Peyer's patch (tissue), 4 donors: ENCODE measurements around the gene ZNF701. TPM values are rescaled to one million over a fixed set of nuclear protein-coding genes. Genes with fewer than 3 reads are reported as not detected.
"Not testable (repeated sequence)": the region's sequence is repeated elsewhere in the genome, so short reads cannot be mapped to it uniquely, and the experiment has no call there.

ENCODE experiments used
- DNase-seq, 3 donors: peaks; one replicate each; pipeline ENCODE4 v3.0.0-alpha.2; 2017 to 2019
- H3K27ac ChIP-seq, 4 donors: fragments of 200-600 bp; sonication (generic); one replicate each; pipeline ENCODE4 v1.5.1; 2016 to 2019
- H3K27me3 ChIP-seq, 2 donors: fragments of 200-600 bp; sonication (generic); one replicate each; pipeline ENCODE4 v1.5.1; 2019
- H3K36me3 ChIP-seq, 3 donors: fragments of 200-600 bp; sonication (generic); one replicate each; pipeline ENCODE4 v1.5.1; 2016 to 2019
- H3K4me1 ChIP-seq, 4 donors: fragments of 200-600 bp; sonication (generic); one replicate each; pipeline ENCODE4 v1.5.1; 2016 to 2019
- H3K4me3 ChIP-seq, 4 donors: fragments of 200-600 bp; sonication (generic); 1 replicate in 3 of 4; 2 replicates in 1 of 4; pipeline ENCODE4 v1.5.1; 2016 to 2019; ENCODE audit warnings: mild to moderate bottlenecking in 1 of 4
- H3K9me3 ChIP-seq, 4 donors: fragments of 200-600 bp; sonication (generic); one replicate each; pipeline ENCODE4 v1.5.1; 2016 to 2019; ENCODE audit warnings: mild to moderate bottlenecking in 1 of 4
- POLR2A ChIP-seq, 2 donors: fragments of 450-650 bp; IDR thresholded peaks; one replicate each; pipeline ENCODE4 v1.5.1; 2017; ENCODE audit warnings: antibody characterized with exemption in 2 of 2, mild to moderate bottlenecking in 2 of 2, moderate library complexity in 2 of 2
- small RNA-seq, 2 donors: library from RNA; depleted of rRNA; stranded (forward); fragments of <200 nt; gene quantifications; one replicate each; pipeline ENCODE3, GENCODE V24; 2016
- total RNA-seq, 4 donors: library from RNA; depleted of rRNA; stranded (reverse); fragments of >200 nt; gene quantifications; one replicate each; pipeline ENCODE4 v1.1.0, GENCODE V29; 2016
- TF ChIP-seq, protein P1 (sequence below), 6 experiments: fragments of 450-650 bp in 4 of 6; fragments of 200-600 bp in 2 of 6; sonication (generic) in 1 of 6; IDR thresholded peaks; one replicate each; pipeline ENCODE4 v1.5.1; 2017 to 2019; ENCODE audit warnings: antibody characterized with exemption in 6 of 6, mild to moderate bottlenecking in 3 of 6, moderate library complexity in 1 of 6

ZNF701 gene
- total RNA-seq, 4 donors from 2014 or later, result 21.0 to 36.7 (median 34.7) TPM

DNA sequence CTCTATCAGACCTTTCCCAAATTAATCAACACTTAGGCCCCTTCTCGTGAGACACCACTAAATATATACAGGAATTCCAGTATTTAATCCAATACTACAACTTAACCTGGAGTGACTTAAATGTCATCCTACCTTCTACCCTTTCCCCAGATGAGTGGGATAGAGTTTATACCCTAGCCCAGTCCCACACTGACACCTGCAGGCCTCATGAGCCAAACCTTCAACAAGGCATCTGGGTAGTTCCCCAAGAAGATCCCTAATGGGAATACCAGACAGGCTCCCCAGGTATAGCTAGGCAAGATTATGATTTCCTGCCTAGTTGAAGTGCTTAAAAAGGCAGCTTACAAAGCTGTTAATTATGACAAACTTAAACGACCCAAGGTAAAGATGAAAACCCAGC, 52.2 kb downstream of the ZNF701 start:
- Histone ChIP-seq H3K9me3 (peaks cover 0 to 14% (median 2%) of the 10 kb centered on the region in 4 donors), H3K27ac (no peak overlapping the region), H3K36me3 (peaks cover 0 to 91% (median 0%) of the 10 kb centered on the region in 3 donors), H3K27me3 (no peaks in the 10 kb centered on the region), H3K4me1 (no peaks in the 10 kb centered on the region), H3K4me3 (no peak overlapping the region)
- DNase-seq, result no peak
- TF ChIP-seq, protein P1, sequence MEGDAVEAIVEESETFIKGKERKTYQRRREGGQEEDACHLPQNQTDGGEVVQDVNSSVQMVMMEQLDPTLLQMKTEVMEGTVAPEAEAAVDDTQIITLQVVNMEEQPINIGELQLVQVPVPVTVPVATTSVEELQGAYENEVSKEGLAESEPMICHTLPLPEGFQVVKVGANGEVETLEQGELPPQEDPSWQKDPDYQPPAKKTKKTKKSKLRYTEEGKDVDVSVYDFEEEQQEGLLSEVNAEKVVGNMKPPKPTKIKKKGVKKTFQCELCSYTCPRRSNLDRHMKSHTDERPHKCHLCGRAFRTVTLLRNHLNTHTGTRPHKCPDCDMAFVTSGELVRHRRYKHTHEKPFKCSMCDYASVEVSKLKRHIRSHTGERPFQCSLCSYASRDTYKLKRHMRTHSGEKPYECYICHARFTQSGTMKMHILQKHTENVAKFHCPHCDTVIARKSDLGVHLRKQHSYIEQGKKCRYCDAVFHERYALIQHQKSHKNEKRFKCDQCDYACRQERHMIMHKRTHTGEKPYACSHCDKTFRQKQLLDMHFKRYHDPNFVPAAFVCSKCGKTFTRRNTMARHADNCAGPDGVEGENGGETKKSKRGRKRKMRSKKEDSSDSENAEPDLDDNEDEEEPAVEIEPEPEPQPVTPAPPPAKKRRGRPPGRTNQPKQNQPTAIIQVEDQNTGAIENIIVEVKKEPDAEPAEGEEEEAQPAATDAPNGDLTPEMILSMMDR (IDR thresholded peaks at IDR 0.05), result peak in 1 of 6 experiments; percentile 17
- no peak for TF ChIP-seq POLR2A (IDR thresholded peaks at IDR 0.05)

DNA sequence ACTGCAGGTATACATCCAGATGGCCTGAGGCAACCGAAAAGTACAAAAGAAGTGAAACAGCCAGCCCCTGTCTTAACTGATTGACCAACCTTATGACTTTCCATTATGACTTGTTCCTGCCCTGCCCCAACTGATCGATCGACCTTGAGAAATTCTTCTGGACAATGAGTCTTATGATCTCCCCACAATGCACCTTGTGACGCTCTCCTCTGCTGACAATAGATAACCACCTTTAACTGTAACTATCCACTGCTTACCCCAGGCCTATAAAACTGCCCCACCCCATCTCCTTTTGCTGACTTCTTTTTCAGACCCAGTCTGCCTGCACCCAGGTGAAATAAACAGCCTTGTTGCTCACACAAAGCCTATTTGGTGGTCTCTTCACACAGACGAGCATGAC, 56.8 kb downstream of the ZNF701 start:
- H3K4me1 ChIP-seq, result no peaks in the 10 kb centered on the region
- H3K36me3 ChIP-seq, result peaks cover 0 to 63% (median 0%) of the 10 kb centered on the region in 3 donors
- TF ChIP-seq, protein P1 (IDR thresholded peaks at IDR 0.05), result no peak
- TF ChIP-seq POLR2A (IDR thresholded peaks at IDR 0.05), result no peak
- H3K9me3 ChIP-seq, result no peaks in the 10 kb centered on the region
- H3K4me3 ChIP-seq, result no peak overlapping the region
- DNase-seq, result no peak
- H3K27ac ChIP-seq, result no peak overlapping the region
- H3K27me3 ChIP-seq, result no peaks in the 10 kb centered on the region

DNA sequence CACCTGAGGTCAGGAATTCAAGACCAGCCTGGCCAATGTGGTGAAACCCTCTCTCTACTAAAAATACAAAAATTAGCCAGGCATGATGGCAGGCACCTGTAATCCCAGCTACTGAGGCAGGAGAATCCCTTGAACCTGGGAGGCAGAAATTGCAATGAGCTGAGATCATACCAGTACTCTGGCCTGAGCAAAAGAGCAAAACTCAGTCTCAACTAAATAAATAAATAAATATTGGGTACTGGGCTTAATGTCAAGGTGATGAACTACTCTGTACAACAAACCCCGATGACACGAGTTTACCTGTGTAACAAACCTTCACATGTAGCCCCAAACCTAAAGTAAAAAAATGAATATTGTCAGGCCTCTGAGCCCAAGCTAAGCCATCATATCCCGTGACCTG, 57.4 kb downstream of the ZNF701 start:
- not testable (repeated sequence) for H3K27me3 ChIP-seq
- H3K36me3 ChIP-seq, result peaks cover 0 to 60% (median 0%) of the 10 kb centered on the region in 3 donors

DNA sequence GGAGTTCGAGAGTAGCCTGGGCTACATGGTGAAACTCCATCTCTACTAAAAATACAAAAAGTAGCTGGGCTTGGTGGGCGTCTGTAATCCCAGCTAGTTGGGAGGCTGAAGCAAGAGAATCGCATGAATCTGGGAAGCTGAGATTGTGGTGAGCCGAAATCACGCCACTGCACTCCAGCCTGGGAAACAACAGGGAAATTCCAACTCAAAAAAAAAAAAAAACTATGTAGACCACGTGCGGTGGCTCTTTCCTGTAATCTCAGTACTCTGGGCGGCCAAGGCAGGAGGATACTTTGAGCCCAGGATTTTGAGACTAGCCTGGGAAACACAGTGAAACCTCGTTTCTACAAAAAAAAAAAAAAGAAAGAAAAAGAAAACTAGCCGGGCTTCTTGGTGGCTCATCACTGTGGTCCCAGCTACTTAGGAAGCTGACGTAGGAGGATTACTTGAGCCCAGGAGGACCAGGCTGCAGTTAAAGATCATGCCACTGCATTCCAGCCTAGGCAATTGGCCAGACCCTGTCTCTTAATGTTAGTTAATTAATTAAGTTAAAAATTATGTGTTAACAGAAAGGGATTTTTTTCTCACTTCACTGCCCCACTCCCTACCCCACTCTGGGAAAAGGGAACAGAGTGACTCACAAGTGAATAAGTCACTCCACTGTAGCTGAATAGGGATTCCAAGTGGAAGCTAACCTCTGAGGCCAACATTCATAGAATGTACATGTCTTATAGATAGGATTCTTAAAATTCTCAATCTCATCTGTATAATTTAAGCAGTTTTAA, 65.9 kb downstream of the ZNF701 start:
- Histone ChIP-seq H3K36me3 (peaks cover 0 to 13% (median 0%) of the 10 kb centered on the region in 3 donors), H3K27me3 (no peaks in the 10 kb centered on the region), H3K9me3 (peaks cover 0 to 4% (median 0%) of the 10 kb centered on the region in 4 donors), H3K27ac (peak overlapping the region in 1 of 4 donors; percentile 2), H3K4me3 (no peak overlapping the region), H3K4me1 (peaks cover 0 to 13% (median 2%) of the 10 kb centered on the region in 4 donors)
- TF ChIP-seq, protein P1 (IDR thresholded peaks at IDR 0.05), result no peak
- TF ChIP-seq POLR2A (IDR thresholded peaks at IDR 0.05), result no peak
- no peak for DNase-seq

More for the DNA sequence above, 57.4 kb downstream of the ZNF701 start:
- H3K4me1 ChIP-seq, H3K4me3 ChIP-seq, H3K9me3 ChIP-seq, DNase-seq, H3K27ac ChIP-seq: not testable (repeated sequence)

Small RNA genes within 50 kb of the gene (small RNA-seq; reads per million reads assigned to genes)
- gene RPL39P34, result 0 reads per million in 2 donors

Other genes with a start within 250 kb of the ZNF701 start
- 1 to 10 TPM in 2 of 4 donors, under 1 TPM in 1, not detected in 1; 0.85 to 2.3 (median 1.6) TPM for gene ZNF610, start 234.0 kb upstream of the ZNF701 start, total RNA-seq
- gene ZNF880, start 200.4 kb upstream of the ZNF701 start, total RNA-seq, result 10 to 100 TPM in 2 of 4 donors, 1 to 10 TPM in 2; 7.2 to 20.6 (median 12.0) TPM
- gene ZNF528, start 172.4 kb upstream of the ZNF701 start, total RNA-seq, result 10 to 100 TPM; 18.5 to 25.6 (median 20.8) TPM
- not detected for gene ZNF534, start 141.1 kb upstream of the ZNF701 start, total RNA-seq
- gene ZNF578, start 116.7 kb upstream of the ZNF701 start, total RNA-seq, result under 1 TPM in 2 of 4 donors, not detected in 2; 0.40 to 0.53 TPM
- 10 to 100 TPM; 30.5 to 56.9 (median 42.0) TPM for gene ZNF808, start 42.6 kb upstream of the ZNF701 start, total RNA-seq
- 10 to 100 TPM; 26.6 to 96.6 (median 38.6) TPM for gene ZNF83, start 68.1 kb downstream of the ZNF701 start, total RNA-seq
- gene ZNF611, start 164.8 kb downstream of the ZNF701 start, total RNA-seq, result 10 to 100 TPM; 14.5 to 19.0 (median 16.3) TPM
- 10 to 100 TPM; 28.1 to 59.3 (median 42.8) TPM for gene ZNF600, start 216.5 kb downstream of the ZNF701 start, total RNA-seq